Suprapubic skin (tissue), 4 donors: Measurements from ENCODE around the gene C10orf67. TPM values are rescaled to one million over a fixed set of nuclear protein-coding genes. Genes with fewer than 3 reads are reported as not detected.
A peak's percentile ranks its signal among the peaks of the same experiment; 100 is the strongest.
"Not testable (repeated sequence)": the region's sequence is repeated elsewhere in the genome, so short reads cannot be mapped to it uniquely, and the experiment has no call there.

Experiments used
- DNase-seq, 2 donors: peaks; one replicate each; pipeline ENCODE4 v3.0.0-alpha.2; 2019; ENCODE audit warnings: low spot score in 2 of 2
- H3K27ac ChIP-seq: fragments of 200-600 bp; sonication (generic); one replicate; pipeline ENCODE4 v1.5.1; 2019
- H3K27me3 ChIP-seq: fragments of 200-600 bp; sonication (generic); one replicate; pipeline ENCODE4 v1.5.1; 2019
- H3K36me3 ChIP-seq: fragments of 200-600 bp; sonication (generic); one replicate; pipeline ENCODE4 v1.5.1; 2019
- H3K4me1 ChIP-seq: fragments of 200-600 bp; sonication (generic); one replicate; pipeline ENCODE4 v1.5.1; 2019
- H3K4me3 ChIP-seq: fragments of 200-600 bp; sonication (generic); one replicate; pipeline ENCODE4 v1.5.1; 2019; ENCODE audit warnings: mild to moderate bottlenecking
- H3K9me3 ChIP-seq: fragments of 200-600 bp; sonication (generic); one replicate; pipeline ENCODE4 v1.5.1; 2019
- CTCF ChIP-seq, 2 donors: fragments of 200-600 bp in 1 of 2; fragments of 450-650 bp in 1 of 2; sonication (generic) in 1 of 2; IDR thresholded peaks; one replicate each; pipeline ENCODE4 v1.5.1; 2016 to 2019; ENCODE audit warnings: antibody characterized with exemption in 2 of 2, mild to moderate bottlenecking in 1 of 2, moderate library complexity in 1 of 2
- EP300 ChIP-seq: sonication (generic); formaldehyde crosslinking; IDR thresholded peaks from one replicate; pipeline ENCODE4 v1.6.1; 2017; ENCODE audit warnings: antibody characterized with exemption
- POLR2A ChIP-seq, 2 donors: fragments of 450-650 bp; IDR thresholded peaks; one replicate each; pipeline ENCODE4 v1.6.1; 2017; ENCODE audit warnings: antibody characterized with exemption in 2 of 2, mild to moderate bottlenecking in 2 of 2, moderate library complexity in 2 of 2
- POLR2AphosphoS5 ChIP-seq, 3 donors: sonication (generic); formaldehyde crosslinking; IDR thresholded peaks; one replicate each; pipeline ENCODE4 v1.6.1; 2017; ENCODE audit warnings: antibody characterized with exemption in 3 of 3
- whole genome bisulfite sequencing: methylation state at CpG from one replicate; pipeline ENCODE4 v1.1.5; 2018; 5-methylcytosine and 5-hydroxymethylcytosine counted together
- total RNA-seq, 4 donors: library from RNA; depleted of rRNA; stranded (reverse); fragments of >200 nt; gene quantifications; one replicate each; pipeline ENCODE4 v1.1.0, GENCODE V29; 2016

Gene C10orf67
- 1 to 10 TPM in 3 of 4 donors, under 1 TPM in 1; 0.93 to 1.5 (median 1.5) TPM for total RNA-seq

GRCh38 chr10:23344241-23344841 is at the start of gene C10orf67:
Gene C10orf67, minus strand, starts transcription at chr10:23344797. Its CDS starts 23 bp downstream, at chr10:23344774.
- WGBS = 3% methylated on average over 20 of the region's 31 CpGs
- TF ChIP-seq CTCF (IDR thresholded peaks at IDR 0.05) (no peak), EP300 (no peak), POLR2AphosphoS5 (IDR thresholded peaks at IDR 0.05) (no peak), POLR2A (IDR thresholded peaks at IDR 0.05) (no peak)
- Histone ChIP-seq H3K27me3 (peaks cover 7% of the 10 kb centered on the region), H3K9me3 (no peaks in the 10 kb centered on the region), H3K4me3 (peak within 1 kb of the TSS; percentile 63), H3K36me3 (no peaks in the 10 kb centered on the region), H3K27ac (peak within 1 kb of the TSS; percentile 18), H3K4me1 (peaks cover 28% of the 10 kb centered on the region)
- DNase-seq = no peak

GRCh38 chr10:23391821-23392220 is 47.2 kb upstream of the C10orf67 start:
- no peaks in the 10 kb centered on the region for H3K4me1 ChIP-seq
- WGBS = 89% methylated on average over 2 of the region's 2 CpGs
- TF ChIP-seq EP300 = no peak
- no peak for TF ChIP-seq POLR2AphosphoS5 (IDR thresholded peaks at IDR 0.05)
- TF ChIP-seq CTCF (IDR thresholded peaks at IDR 0.05) = no peak
- TF ChIP-seq POLR2A (IDR thresholded peaks at IDR 0.05) = no peak
- no peak overlapping the region for H3K27ac ChIP-seq
- H3K9me3 ChIP-seq = no peaks in the 10 kb centered on the region
- H3K4me3 ChIP-seq = no peak overlapping the region
- no peaks in the 10 kb centered on the region for H3K27me3 ChIP-seq
- H3K36me3 ChIP-seq = no peaks in the 10 kb centered on the region
- no peak for DNase-seq

- 61% methylated on average over 4 of the region's 4 CpGs for WGBS
- TF ChIP-seq POLR2AphosphoS5 (IDR thresholded peaks at IDR 0.05) = no peak
- no peak for TF ChIP-seq EP300
- no peak for TF ChIP-seq POLR2A (IDR thresholded peaks at IDR 0.05)
- TF ChIP-seq CTCF (IDR thresholded peaks at IDR 0.05) = no peak
- DNase-seq = no peak
- no peaks in the 10 kb centered on the region for H3K36me3 ChIP-seq
- H3K27ac ChIP-seq = no peak overlapping the region
- no peaks in the 10 kb centered on the region for H3K27me3 ChIP-seq
- no peak overlapping the region for H3K4me3 ChIP-seq
- H3K4me1 ChIP-seq = no peaks in the 10 kb centered on the region
- H3K9me3 ChIP-seq = no peaks in the 10 kb centered on the region
Measured at GRCh38 chr10:23390809-23391208, 46.2 kb upstream of the C10orf67 start.

- not testable (repeated sequence) for H3K27ac ChIP-seq
Measured at GRCh38 chr10:23390408-23390807, 45.8 kb upstream of the C10orf67 start.

GRCh38 chr10:23387516-23387915 is 42.9 kb upstream of the C10orf67 start:
- H3K9me3 ChIP-seq, H3K36me3 ChIP-seq, H3K27me3 ChIP-seq, H3K4me1 ChIP-seq, H3K4me3 ChIP-seq, H3K27ac ChIP-seq, DNase-seq: not testable (repeated sequence)
- WGBS = 97% methylated on average over 3 of the region's 3 CpGs

More at GRCh38 chr10:23390408-23390807, 45.8 kb upstream of the C10orf67 start:
- not testable (repeated sequence) for H3K4me1 ChIP-seq, H3K9me3 ChIP-seq, DNase-seq, H3K27me3 ChIP-seq, H3K36me3 ChIP-seq, H3K4me3 ChIP-seq
- 89% methylated on average over 10 of the region's 10 CpGs for WGBS

- Histone ChIP-seq H3K36me3 (no peaks in the 10 kb centered on the region), H3K4me1 (peaks cover 4% of the 10 kb centered on the region), H3K27me3 (no peaks in the 10 kb centered on the region), H3K9me3 (no peaks in the 10 kb centered on the region), H3K4me3 (no peak overlapping the region), H3K27ac (no peak overlapping the region)
- DNase-seq = no peak
- TF ChIP-seq EP300 = no peak
- WGBS = 83% methylated on average over 3 of the region's 3 CpGs
Measured at GRCh38 chr10:23386052-23386451, 41.5 kb upstream of the C10orf67 start.

GRCh38 chr10:23384364-23384763 is 39.8 kb upstream of the C10orf67 start:
- TF ChIP-seq EP300 = no peak
- no peak for TF ChIP-seq CTCF (IDR thresholded peaks at IDR 0.05)
- no peak for TF ChIP-seq POLR2A (IDR thresholded peaks at IDR 0.05)
- TF ChIP-seq POLR2AphosphoS5 (IDR thresholded peaks at IDR 0.05) = no peak
- 67% methylated on average over 1 of the region's 1 CpG for WGBS
- no peak for DNase-seq
- H3K9me3 ChIP-seq = no peaks in the 10 kb centered on the region
- no peaks in the 10 kb centered on the region for H3K27me3 ChIP-seq
- H3K27ac ChIP-seq = no peak overlapping the region
- H3K36me3 ChIP-seq = no peaks in the 10 kb centered on the region
- H3K4me3 ChIP-seq = no peak overlapping the region
- H3K4me1 ChIP-seq = peaks cover 4% of the 10 kb centered on the region
